Stimulated activated CD4-positive, alpha-beta T cell treated with anti-CD3 and anti-CD28 coated beads, Interleukin-4, amount 100 ng/mL, for 1 hour (primary cell): ENCODE data around the gene PHF2.
A peak's percentile ranks its signal among the peaks of the same experiment; 100 is the strongest.

Experiments
- DNase-seq: peaks from one replicate; pipeline ENCODE4 v3.0.0-alpha.2; 2020

PHF2 gene

GRCh38 chr9:93569621-93570174 lies 6.7 kb upstream of the PHF2 start:
- no peak for DNase-seq

GRCh38 chr9:93572221-93572620 lies 4.2 kb upstream of the PHF2 start:
- no peak for DNase-seq

- DNase-seq = no peak
Observed at GRCh38 chr9:93572636-93573515, 3.5 kb upstream of the PHF2 start.

GRCh38 chr9:93573516-93573828 lies 2.9 kb upstream of the PHF2 start:
- no peak for DNase-seq

GRCh38 chr9:93574091-93574899 lies 2.1 kb upstream of the PHF2 start:
- DNase-seq = no peak

GRCh38 chr9:93574900-93575795 lies 1.2 kb upstream of the PHF2 start:
- DNase-seq = no peak

- peak; percentile 57 for DNase-seq
Observed at GRCh38 chr9:93575796-93576257, 557 bp upstream of the PHF2 start.

GRCh38 chr9:93577078-93577974 lies 942 bp downstream of the PHF2 start:
- DNase-seq = peak; percentile 28

GRCh38 chr9:93577975-93578682 lies 1.7 kb downstream of the PHF2 start:
- no peak for DNase-seq

GRCh38 chr9:93578844-93579243 lies 2.5 kb downstream of the PHF2 start:
- no peak for DNase-seq

- DNase-seq = no peak
Observed at GRCh38 chr9:93579711-93580516, 3.5 kb downstream of the PHF2 start.

- no peak for DNase-seq
Observed at GRCh38 chr9:93580654-93581380, 4.4 kb downstream of the PHF2 start.

- DNase-seq = no peak
Observed at GRCh38 chr9:93582115-93582514, 5.7 kb downstream of the PHF2 start.

- no peak for DNase-seq
Observed at GRCh38 chr9:93582550-93582949, 6.2 kb downstream of the PHF2 start.

- DNase-seq = no peak
Observed at GRCh38 chr9:93585259-93585658, 8.9 kb downstream of the PHF2 start.

GRCh38 chr9:93585695-93586094 lies 9.3 kb downstream of the PHF2 start:
- DNase-seq = no peak

- no peak for DNase-seq
Observed at GRCh38 chr9:93586290-93587057, 10.1 kb downstream of the PHF2 start.

GRCh38 chr9:93587284-93587650 lies 10.9 kb downstream of the PHF2 start:
- DNase-seq = no peak
